GM21717 (cell line): ENCODE data around the gene FGD4.

Experiments used
- ATAC-seq: cut with Tn5 transposase; IDR thresholded peaks from one replicate; pipeline ENCODE4 v1.9.1; 2021; ENCODE audit warnings: mild to moderate bottlenecking, moderate library complexity; ENCODE audit not compliant: unreplicated experiment

FGD4 gene

DNA sequence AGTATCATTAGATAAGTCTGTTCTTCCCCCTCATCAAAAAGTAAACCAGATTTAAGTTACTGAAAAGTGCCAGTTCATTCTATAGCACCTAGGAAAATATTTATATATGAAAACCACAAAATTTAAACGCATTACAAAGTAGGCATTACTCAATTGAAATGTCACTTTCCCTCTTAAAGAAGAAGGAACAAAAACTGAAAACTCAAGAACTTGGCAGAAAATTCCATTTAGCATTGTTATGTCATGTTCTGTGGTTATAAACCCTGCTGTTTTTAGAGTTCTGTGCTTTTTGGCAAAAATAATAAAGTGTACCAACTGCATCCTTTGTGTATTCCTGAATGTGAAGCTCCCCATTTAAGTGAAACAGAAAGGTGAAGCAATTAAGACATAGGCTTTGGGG is 3.6 kb downstream of the FGD4 start:
- no peak for ATAC-seq

DNA sequence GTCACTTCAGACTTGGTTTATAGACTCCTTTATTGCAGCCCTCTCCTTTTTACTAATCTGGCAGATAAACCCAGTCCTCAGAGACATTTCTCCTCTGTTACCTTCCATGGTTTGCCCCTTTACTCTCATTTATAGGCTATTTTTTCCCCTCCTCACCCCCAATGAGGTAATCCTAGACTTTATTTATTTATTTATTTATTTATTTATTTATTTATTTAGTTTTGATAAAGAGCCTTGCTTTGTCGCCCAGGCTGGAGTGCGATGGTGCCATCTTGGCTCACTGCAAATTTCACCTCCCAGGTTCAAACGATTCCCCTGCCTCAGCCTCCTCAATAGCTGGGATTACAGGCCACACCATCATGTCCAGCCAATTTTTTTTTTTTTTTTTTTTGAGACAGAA is 8.4 kb downstream of the FGD4 start:
- no peak for ATAC-seq

DNA sequence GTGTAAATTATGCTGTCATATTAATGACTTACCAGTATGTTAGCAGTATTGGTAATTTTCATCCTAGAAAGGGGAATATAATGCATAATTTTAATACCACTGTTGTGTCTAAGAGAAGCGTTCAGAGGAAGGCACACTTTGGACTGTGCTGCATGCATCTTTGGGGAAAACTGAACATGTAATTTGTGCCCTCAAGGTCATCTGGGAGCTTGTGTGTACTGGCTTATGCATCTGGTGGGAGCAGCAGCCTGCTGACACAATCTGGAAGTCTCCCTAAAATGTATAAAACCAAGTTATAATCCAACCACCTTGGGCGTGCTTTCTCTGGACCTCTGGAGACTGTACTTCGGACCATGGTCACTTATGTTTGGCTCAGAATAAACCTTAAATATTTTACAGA is 14.1 kb downstream of the FGD4 start:
- ATAC-seq, result no peak

DNA sequence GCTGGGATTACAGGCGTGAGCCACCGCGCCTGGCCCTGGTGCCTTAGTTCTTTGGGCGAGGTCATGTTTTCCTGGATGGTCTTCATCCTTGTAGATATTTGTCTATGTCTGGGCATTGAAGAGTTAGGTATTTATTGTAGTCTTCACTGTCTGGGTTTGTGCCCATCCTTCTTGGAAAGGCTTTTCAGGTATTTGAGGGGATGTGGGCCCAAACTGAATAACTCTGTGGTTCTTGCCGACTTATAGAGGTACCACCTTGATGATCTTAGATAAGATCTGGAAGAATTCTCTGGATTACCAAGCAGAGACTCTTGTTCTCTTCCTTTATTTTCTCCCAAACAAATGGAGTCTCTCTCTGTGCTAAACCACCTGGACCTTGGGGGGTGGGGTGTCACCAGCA is 18.9 kb downstream of the FGD4 start:
- ATAC-seq, result no peak

DNA sequence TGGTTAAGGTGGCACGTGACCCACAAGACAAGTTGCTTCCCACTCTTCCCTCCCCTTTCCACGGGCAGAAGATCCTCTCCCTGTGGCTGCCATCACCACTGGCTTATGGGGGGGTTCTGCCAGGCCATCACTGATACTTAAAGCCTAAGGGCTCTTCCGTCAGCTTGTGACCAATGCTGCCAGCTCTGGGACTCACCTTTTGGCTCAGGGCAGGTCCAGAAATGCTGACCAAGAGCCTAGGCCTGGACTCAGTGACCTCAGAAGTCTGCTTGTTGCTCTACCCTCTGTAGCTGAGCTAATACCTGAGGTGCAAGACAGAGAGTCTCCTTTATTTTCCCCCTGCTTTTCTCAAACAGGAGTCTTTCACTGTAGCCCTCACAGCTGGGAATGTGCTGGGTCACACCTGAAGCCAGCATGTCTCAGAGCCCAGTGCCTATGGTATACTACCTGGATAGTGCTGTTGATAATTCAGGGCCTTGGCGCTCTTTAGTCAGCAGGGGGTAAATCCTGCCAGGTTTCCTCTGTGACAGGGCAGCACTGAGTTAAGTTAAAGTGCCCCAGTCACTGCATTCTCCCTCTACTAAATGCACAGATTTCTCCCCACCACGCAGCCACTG is 19.7 kb downstream of the FGD4 start:
- ATAC-seq, result no peak

DNA sequence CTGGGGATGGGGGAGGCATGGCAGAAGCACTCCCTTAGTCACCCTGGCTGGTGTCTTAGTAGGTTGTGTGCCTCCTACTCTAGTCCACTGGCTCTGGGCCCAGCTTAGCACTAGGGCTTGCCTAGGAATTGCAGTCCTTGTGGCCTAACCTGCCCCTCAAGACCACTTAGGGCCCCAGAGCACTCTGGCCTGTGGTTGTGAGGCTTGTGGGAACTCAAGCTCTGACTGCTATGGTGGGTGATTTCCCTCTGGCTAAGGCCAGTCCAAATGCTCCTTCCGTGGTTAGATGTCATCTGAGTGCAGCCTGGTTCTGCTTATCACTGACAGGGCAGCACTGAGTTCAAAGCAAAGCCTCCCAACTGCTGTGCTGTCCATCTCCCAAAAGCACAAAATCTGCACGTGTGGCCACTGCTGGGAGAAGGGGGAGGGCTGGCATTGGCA is 20.2 kb downstream of the FGD4 start:
- ATAC-seq, result no peak

DNA sequence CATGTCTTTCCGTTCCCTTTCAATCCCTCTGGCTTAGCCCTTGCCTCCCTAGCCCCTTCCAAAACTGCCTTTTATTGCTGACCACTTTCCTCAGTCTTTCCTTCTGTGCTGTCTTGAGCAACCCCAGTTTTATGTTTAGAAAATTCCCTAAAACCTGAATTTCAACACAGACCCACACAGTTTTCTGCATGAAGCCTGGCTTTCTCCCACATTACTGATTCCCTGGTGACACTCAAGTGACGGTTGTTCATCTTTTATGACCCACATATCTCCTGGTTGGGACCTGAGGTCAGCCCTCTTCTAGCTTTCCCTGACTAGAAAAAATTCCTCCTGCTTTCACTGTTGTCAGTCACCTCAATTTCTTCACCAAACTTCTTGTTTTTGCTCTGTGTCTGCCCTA is 21.0 kb downstream of the FGD4 start:
- no peak for ATAC-seq

DNA sequence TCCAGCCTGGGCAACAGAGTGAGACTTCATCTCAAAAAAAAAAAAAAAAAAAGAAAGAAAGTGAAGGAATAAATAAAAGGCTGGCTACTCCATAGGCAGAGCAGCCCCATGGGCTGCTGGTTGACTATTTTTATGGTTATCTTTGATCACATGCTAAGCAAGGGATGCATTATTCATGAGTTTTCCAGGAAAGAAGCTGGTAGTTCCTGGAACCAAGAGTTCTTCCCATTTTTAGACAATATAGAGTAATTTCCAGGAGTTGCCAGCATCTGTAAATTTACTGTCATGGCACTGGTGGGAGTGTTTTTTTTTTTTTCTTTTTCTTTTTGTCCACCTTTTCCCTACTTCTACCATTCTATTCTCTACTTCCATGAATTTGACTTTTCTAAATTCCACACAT is 24.2 kb downstream of the FGD4 start:
- ATAC-seq, result no peak

DNA sequence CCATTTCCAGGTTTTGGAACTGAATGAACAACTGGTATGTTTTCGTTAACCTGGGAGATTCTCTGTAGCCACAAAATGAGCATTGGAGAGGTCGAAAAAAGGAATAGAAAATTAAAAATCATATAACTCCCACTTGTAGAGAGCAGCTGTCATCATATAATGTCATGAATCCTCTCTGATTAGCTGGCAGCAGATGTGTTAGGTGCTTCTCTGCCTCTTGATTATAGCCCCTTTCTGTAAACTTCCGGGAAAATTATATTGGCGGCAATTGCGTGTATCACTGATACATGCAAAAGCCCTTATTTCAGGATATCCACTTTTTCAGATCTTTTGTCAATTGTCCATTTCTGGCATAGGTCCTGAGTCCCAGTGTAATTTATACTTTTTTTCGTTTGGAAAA is 31.7 kb downstream of the FGD4 start:
- no peak for ATAC-seq

DNA sequence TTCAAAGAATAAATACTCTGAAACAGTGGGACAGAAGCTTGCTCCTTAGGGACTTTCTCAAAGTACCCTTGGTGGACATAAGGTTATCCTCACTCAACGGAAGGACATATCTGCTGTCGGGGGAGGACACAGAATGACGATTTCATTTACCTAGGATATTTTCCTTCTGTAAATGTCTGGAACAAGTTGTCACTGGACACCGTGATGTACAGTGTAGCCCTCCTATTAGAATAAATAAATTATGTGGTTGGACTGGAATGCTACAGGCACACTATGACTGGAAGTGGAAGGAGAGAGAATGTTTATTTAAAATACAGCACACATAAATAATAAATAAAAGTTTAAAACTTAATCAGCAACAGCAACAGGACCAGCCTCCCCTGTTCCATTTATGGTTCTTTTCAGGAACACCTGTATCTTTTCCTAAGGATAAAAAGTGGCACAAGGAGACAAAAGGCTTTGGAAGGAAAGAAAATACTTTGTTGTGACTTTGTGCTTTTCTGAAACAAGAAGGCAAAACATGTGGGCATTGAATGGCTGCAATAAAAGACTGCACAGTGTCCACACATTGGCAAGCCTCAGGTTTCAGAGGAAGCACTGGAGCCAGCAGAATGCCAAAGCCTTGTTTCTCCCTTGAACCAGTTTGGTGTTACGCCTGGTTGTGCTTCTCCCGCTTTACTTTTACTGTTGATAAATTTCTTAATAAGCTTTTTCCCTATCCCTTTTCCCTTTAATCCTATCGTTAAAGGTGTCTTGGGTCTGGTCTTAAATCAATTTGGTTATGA is 36.8 kb downstream of the FGD4 start:
- no peak for ATAC-seq

DNA sequence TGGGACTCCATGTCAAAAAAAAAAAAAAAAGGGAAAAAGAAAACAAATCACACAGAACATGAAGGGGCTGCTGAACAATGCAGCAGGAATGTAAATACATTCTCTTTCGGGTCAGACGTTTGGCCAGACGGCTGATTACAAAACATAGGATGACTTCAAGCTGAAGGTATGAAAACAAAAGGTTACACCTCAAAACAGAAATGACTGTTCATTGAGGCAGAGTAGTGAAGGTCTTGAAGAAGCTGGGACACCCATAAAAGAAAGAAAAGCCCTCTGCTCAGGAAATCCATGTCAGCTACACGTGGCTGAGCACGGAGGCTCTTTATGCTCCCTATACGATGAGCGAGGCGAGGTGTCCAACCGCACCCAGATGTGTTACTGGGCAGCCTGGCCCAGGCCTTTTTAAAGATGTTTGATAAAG is 37.7 kb downstream of the FGD4 start:
- ATAC-seq, result no peak

DNA sequence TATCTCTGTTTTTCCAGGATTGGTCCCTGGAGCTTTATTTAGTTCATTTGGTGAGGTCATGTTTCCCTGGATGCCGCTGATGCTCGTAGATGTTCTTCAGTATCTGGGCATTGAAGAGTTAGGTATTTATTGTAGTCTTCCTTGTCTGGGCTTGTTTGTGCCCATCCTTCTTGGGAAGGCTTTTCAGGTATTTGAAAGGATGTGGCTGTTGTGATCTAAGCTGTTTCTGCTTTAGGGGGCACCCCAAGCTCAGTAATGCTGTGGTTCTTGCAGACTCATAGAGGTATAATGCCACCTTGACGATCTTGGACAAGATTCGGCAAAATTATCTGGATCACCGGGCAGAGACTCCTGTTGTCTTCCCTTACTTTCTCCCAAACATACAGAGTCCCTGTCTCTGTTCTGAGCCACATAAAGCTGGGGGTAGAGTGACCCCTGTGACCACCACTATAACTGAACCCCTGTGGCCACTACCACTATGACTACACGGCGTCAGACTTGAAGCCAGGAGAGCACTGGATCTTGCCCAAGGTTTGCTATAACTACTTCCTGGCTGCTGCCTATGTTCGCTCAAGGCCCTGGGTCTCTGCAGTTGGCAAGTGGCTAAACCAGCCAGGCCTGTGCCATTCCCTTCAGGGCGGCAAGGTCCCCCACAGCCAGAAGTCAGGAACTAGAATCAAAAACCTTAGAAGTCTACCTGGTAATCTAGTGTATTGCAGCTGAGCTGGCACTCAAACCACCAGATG is 40.9 kb downstream of the FGD4 start:
- no peak for ATAC-seq

DNA sequence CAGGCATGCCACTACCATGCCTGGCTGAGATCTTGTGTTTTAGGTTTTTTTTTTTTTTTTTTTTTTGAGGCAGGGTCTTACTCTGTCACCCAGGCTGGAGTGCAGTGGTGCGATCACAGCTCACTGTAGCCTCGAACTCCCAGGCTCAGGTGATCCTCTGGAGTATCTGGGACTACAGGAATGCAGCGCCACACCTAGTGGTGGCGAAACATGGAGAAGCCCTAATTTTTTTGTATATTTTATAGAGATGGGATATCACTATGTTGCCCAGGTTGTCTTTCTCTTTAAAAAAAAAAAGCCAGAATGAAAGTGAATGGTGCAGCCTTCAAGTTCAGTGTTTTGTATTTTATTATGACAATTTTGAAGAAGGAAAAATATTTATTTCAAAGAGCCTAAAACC is 44.1 kb downstream of the FGD4 start:
- no peak for ATAC-seq

DNA sequence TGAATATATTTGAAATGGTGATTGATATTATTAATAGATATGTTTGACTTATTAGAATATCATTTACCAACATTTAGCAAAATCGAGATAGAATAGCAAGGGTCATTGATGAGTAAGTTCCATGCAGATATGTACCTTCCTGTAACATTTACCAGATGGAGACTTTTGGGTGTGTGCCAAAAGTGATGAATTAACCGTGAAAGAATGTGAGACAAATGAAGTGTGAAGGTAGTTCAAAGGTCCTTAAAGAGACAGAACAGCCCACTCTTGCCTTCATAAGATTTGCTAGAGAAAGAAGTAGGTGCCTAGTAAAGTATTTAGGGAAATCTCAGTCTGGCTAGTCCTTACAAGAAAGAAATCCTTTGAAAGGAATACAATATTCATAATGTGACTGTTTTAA is 45.5 kb downstream of the FGD4 start:
- no peak for ATAC-seq

DNA sequence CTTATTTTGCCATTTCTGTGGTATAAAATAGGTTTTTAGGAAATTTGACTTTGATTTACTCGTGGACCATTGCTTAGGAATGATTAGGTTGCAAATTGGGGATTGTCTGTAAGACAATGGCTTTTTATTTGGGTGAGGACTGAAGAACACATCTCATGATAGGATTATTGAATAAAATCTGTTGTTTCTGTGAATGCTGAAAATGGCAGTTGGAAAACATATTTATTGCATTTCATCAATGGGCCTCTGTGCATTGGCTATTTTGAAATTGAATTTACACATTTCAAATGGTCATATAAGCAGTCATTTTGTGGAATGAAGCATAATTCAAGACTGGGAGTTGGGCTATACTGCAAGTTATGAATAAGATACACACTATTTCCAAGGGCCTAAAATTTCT is 46.0 kb downstream of the FGD4 start:
- no peak for ATAC-seq

DNA sequence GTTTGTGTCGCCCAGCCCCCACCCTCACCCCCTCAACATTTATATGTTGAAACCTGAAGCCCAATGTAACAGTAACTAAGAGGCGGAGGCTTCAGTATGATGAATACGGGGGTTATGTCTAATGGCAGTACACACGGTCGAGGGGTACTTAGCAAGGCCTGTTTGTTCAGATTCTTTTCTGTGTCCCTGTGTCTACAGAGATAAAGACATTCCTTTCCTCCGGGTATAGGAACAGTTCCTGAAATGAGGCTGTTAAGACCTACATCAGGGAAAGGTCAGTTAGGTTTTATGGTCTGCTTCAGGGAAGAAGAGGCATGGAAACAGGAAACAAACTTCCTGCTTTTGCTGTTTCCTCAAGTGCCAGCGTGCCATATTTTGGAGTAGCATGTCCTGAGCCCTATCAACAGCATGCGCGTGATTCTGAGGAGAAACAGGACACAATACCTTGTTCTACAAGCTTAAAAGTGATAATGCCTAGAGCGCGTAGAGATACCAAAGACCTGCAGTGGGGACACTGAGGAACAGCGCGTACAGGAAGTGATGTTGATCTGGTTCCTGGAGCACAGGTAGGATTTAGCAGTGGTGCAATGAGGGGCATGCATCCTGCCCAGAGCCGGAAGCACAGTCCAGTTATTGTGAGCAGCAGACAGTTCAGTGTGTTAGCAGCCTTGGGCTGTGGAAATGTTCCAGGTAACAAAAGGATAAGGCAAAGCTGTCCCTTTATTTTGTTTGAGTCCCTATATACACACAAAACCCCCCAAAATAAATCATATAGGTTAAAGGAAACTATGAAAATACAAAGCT is 47.2 kb downstream of the FGD4 start:
- no peak for ATAC-seq

DNA sequence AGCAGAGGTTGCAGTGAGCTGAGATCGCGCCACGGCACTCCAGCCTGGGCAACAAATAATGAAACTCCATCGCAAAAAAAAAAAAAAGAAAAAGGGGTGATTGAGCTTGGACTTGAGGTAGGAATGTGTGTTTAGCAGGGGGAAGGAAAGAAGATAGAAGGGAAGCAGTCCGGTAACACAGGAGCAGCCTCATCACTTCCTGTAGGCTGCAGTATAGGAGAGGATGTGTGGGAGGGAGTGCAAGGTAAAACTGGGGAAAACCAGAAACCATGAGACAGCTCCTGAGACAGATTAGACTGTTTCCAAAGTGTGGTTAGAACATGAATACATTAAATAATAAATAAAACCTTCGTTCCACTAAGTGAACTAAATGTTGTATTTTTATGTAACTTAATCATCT is 49.2 kb downstream of the FGD4 start:
- ATAC-seq, result no peak

DNA sequence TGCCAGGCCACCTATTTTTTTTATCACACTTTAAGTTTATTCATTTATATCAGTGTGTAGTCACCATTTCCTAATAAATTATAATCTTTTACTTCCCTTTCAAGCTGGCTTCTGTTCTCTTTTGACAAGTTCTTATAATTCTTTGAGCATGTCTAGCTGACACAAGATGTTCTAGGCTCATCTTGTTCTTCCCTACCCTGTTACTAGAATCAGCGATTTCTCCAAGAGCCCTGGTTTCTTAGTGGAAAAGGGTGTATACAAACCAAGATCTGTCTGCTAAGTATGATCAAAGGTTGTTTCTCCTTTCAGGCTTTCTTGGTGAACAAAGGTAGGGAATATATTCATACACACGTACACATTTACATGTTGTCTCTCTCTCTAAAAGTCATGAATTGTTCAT is 51.0 kb downstream of the FGD4 start:
- ATAC-seq, result no peak

DNA sequence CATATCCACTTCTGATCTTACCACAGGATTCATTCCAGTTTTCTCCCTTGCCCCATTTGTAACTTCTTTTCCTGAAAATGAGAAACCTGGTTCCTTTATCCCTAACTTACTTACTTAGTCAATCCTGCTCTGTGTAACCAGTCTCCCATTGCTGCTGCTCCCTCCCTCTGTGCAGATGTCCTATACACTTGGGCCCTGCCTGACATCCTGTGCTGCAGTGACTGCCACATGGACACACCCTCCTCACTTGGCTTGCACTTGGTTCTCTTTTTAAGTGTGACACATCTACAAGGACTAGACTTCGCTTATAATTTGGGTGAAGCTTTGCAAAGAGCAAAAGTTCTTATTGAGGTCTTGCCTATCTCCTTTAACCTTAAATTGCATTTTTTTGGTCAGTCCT is 51.4 kb downstream of the FGD4 start:
- ATAC-seq, result no peak

DNA sequence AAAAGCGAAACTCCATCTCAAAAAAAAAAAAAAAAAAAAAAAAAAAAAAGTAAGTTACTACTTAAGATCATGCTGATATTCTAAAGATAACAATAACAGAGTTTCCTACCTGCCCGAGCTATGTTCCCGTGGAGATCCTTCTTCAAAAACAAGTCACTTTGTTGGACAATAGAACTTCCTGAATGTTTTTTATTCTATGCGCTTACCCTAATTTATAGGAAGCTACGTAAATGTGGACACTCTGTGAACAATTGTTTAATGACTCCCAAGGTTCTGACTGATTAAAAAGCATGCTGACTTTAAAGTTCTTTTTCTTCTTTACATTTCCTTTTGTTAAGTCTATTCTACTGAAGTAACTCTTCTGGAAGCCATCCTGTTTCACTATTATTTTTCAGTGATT is 52.5 kb downstream of the FGD4 start:
- no peak for ATAC-seq

DNA sequence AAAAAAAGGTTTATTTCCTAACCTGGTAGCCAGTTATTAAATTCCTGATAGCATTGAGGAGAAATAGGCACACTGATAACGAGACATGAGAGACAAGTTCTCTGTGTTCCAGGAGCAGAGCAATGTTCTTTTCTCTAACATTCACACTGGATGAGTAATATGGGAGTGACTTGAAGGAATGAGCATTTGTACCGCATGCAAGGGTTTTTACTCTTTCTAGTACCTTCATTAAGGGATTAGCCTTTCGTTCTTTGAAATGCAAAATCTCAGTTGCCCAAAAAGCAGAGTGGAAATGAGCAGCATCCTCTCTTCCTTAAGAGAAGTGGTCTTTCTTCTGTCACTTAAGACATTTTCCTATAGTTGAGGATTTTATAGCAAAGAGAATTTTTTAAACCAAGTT is 54.7 kb downstream of the FGD4 start:
- ATAC-seq, result no peak
